ENCODE measurements around the gene PDE3B.

DNA sequence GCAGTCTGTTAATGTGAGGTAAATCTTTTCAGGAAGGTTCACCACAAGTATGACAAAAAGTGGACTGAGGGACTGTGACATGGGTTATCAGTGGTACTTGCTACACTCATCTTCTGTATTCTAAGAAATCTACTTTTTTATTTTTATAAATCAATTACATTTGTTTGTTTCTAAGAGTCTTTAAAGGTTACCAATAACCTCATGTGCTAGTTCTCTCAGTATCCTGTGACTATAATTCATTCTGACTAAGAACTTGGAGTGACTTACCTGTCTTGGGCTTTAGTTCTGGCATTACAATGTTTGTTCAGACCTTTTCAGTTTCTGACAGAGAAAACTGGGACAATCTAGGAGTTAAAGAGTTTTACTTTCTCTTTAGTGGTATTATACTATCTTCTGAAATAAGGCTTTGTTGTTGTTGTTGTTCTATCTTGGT is 108.4 kb downstream of the PDE3B start:
- TF ChIP-seq, protein P1, sequence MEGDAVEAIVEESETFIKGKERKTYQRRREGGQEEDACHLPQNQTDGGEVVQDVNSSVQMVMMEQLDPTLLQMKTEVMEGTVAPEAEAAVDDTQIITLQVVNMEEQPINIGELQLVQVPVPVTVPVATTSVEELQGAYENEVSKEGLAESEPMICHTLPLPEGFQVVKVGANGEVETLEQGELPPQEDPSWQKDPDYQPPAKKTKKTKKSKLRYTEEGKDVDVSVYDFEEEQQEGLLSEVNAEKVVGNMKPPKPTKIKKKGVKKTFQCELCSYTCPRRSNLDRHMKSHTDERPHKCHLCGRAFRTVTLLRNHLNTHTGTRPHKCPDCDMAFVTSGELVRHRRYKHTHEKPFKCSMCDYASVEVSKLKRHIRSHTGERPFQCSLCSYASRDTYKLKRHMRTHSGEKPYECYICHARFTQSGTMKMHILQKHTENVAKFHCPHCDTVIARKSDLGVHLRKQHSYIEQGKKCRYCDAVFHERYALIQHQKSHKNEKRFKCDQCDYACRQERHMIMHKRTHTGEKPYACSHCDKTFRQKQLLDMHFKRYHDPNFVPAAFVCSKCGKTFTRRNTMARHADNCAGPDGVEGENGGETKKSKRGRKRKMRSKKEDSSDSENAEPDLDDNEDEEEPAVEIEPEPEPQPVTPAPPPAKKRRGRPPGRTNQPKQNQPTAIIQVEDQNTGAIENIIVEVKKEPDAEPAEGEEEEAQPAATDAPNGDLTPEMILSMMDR (IDR thresholded peaks at IDR 0.05): no peak
- TF ChIP-seq POLR2A (IDR thresholded peaks at IDR 0.05): no peak
